Activated CD4-positive, alpha-beta memory T cell treated with anti-CD3 and anti-CD28 coated beads, Interleukin-2, amount 10 ng/mL, durations not matched to agents 7 days and 5 days (primary cell): ENCODE data around the gene MIPOL1. TPM values are rescaled to one million over a fixed set of nuclear protein-coding genes. Genes with fewer than 3 reads are reported as not detected.
"Not testable (repeated sequence)": the region's sequence is repeated elsewhere in the genome, so short reads cannot be mapped to it uniquely, and the experiment has no call there.

Experiments
- CTCF ChIA-PET: fragments of 350-600 bp; sonication (Branson Sonifier 250); formaldehyde crosslinking; loops from one replicate; lab custom pipeline; 2021; ENCODE audit warnings: antibody characterized with exemption, inconsistent platforms; lab: Charles Lee
- POLR2A ChIA-PET: fragments of 350-600 bp; sonication (Branson Sonifier 250); formaldehyde crosslinking; loops from one replicate; lab custom pipeline; 2021; ENCODE audit warnings: antibody characterized with exemption; lab: Charles Lee
- DNase-seq: peaks from one replicate; pipeline ENCODE4 v3.0.0-alpha.2; 2020
- H3K27ac Mint-ChIP-seq: one replicate; pipeline ENCODE4 v1.8.0; 2021; ENCODE audit warnings: mild to moderate bottlenecking, mixed read lengths
- H3K27me3 Mint-ChIP-seq: one replicate; pipeline ENCODE4 v1.8.0; 2021; ENCODE audit warnings: mixed read lengths
- H3K36me3 Mint-ChIP-seq: one replicate; pipeline ENCODE4 v1.8.0; 2021; ENCODE audit warnings: low read depth, mixed read lengths
- H3K4me1 Mint-ChIP-seq: one replicate; pipeline ENCODE4 v1.8.0; 2021; ENCODE audit warnings: mixed read lengths
- H3K4me3 Mint-ChIP-seq: one replicate; pipeline ENCODE4 v1.8.0; 2021; ENCODE audit warnings: mild to moderate bottlenecking, mixed read lengths
- H3K9me3 Mint-ChIP-seq: one replicate; pipeline ENCODE4 v1.8.0; 2021; ENCODE audit warnings: mixed read lengths
- total RNA-seq, 2 experiments: library from RNA; stranded (reverse); gene quantifications; one replicate each; pipeline ENCODE4 v1.2.3, GENCODE V29; 2021

MIPOL1 gene, protein sequence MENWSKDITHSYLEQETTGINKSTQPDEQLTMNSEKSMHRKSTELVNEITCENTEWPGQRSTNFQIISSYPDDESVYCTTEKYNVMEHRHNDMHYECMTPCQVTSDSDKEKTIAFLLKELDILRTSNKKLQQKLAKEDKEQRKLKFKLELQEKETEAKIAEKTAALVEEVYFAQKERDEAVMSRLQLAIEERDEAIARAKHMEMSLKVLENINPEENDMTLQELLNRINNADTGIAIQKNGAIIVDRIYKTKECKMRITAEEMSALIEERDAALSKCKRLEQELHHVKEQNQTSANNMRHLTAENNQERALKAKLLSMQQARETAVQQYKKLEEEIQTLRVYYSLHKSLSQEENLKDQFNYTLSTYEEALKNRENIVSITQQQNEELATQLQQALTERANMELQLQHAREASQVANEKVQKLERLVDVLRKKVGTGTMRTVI
- total RNA-seq: under 1 TPM in 1 of 2 experiments, not detected in 1; 0.18 TPM

DNA sequence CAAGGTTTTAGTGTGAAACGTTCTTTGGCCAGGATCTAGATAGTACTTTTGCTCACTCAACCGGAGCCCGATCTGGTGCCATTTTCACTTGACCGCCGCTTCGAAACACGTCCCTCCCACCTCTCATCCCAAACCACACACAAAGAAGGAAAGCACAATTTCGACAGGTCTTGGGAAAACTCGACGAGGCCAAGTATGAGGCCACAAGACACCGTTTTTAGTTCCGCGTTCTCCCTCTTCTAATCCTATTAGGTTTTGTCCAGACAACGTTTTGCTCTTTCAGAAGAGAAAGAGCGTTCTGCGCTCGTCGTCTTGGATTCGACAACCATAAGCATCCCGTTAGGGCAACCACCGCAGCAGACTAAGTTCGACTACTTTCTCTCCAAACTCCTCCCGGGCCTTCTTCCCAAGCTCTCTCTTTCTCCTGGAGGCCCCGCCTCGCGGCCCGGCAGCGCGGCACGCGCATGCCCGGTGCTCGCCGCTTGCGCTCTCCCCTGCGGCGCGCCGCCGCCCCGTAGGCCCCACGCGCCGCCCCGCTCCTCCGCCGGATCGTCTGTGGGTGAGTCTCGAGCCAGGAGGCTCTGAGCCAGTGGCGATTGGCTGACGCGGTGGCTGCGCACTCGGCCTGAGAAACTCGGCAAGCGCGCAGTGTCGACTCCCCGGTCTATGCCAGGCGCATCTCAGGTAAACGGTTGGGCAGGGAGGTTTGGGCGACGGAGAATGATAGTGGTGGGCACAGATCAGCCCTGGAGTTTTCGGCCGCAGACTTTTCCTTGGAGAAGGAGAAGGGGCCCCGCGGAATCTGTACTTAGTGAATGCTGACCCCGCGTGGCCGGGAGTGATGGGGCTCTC, at the start of gene MIPOL1:
Gene MIPOL1, plus strand, starts transcription at position 517 of the 852 bp plus-strand sequence. CDS start 49,952 bp downstream, outside the sequence.
- peaks cover 8% of the 10 kb centered on the region for H3K4me1 Mint-ChIP-seq
- peak within 1 kb of the TSS; percentile 55 for H3K4me3 Mint-ChIP-seq
- no peaks in the 10 kb centered on the region for H3K9me3 Mint-ChIP-seq
- POLR2A ChIA-PET: no interaction called here
- H3K27ac Mint-ChIP-seq: no peak within 1 kb of the TSS
- DNase-seq: peak; percentile 19
- H3K36me3 Mint-ChIP-seq: no peaks in the 10 kb centered on the region
- H3K27me3 Mint-ChIP-seq: peaks cover 18% of the 10 kb centered on the region
- CTCF ChIA-PET: no interaction called here

DNA sequence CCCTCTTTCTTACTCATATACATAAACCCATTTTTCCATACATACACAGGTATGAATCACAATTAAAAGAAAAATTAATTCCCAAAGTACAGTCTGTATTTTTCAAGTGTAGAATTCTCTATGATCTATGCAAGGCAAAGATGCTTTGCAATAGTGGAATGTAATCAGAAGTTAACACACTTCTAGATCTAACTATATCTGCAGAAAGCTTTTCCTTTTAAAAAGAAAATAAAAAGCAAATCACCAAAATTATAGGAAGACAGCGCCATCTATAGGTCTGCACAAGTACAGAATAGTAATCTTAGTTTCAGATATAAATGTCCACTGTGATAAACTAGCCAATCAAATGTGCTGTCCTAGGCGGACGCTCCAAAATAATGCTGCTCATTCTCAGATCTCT, 47.3 kb upstream of the MIPOL1 start:
- DNase-seq: no peak
- Mint-ChIP-seq H3K9me3 (peaks cover 7% of the 10 kb centered on the region), H3K36me3 (no peaks in the 10 kb centered on the region), H3K4me3 (no peak overlapping the region), H3K27ac (no peak overlapping the region), H3K4me1 (no peaks in the 10 kb centered on the region), H3K27me3 (no peaks in the 10 kb centered on the region)
- ChIA-PET POLR2A (no interaction called here), CTCF (interaction anchor here (0.8 to 2.6 kb wide), 3 partner anchors 11 to 595 kb away, joined by 3 to 8 read pairs (median 5); no protein-coding TSS in a partner anchor)

DNA sequence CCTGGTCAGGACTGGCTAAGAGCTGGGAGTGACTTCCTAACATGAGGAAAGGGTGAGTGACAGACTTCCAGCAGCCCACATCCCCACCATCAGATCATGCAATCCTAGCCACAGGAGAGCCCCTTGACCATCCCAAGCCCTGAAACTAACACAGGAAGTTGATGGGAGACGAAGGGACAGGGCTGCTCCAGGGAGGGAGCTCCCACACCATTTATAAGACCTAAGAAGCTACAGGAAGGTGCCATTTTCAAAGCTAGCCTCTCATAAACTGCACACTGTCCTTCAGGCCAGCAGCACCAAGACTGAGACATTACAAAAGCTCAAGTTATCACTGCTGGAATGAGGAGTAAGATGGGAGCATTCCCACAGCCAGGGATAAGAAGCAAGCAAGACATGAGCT, 44.7 kb upstream of the MIPOL1 start:
- CTCF ChIA-PET: no interaction called here
- no peaks in the 10 kb centered on the region for H3K4me1 Mint-ChIP-seq
- DNase-seq: no peak
- H3K27ac Mint-ChIP-seq: no peak overlapping the region
- POLR2A ChIA-PET: no interaction called here
- H3K9me3 Mint-ChIP-seq: peaks cover 8% of the 10 kb centered on the region
- H3K4me3 Mint-ChIP-seq: no peak overlapping the region
- no peaks in the 10 kb centered on the region for H3K36me3 Mint-ChIP-seq
- H3K27me3 Mint-ChIP-seq: no peaks in the 10 kb centered on the region

DNA sequence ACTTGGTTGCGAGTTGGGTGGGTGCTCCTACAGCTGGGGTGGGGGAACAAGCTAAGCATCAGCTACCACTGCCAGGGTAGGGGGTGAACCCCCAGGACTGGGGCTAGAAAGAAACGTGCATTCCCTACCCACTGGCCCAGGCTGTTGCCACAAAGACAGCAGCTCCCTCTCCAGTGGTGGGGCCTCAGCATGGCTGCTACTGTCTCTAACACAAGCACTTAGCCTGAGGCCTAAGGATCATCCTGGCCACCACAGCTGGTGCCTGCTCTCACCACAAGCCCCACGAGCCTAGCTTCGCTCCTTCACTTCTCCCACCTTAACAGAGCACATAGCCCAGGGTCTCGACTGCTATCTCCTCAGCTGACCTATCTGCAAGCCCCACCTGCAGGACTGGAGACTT, 44.3 kb upstream of the MIPOL1 start:
- no peaks in the 10 kb centered on the region for H3K4me1 Mint-ChIP-seq
- POLR2A ChIA-PET: interaction anchor here (0.5 kb wide), 1 partner anchor 13 kb away, joined by 3 read pairs; no protein-coding TSS in a partner anchor
- no peaks in the 10 kb centered on the region for H3K27me3 Mint-ChIP-seq
- no peak for DNase-seq
- H3K36me3 Mint-ChIP-seq: no peaks in the 10 kb centered on the region
- CTCF ChIA-PET: no interaction called here
- H3K27ac Mint-ChIP-seq: no peak overlapping the region
- no peak overlapping the region for H3K4me3 Mint-ChIP-seq
- peaks cover 8% of the 10 kb centered on the region for H3K9me3 Mint-ChIP-seq

DNA sequence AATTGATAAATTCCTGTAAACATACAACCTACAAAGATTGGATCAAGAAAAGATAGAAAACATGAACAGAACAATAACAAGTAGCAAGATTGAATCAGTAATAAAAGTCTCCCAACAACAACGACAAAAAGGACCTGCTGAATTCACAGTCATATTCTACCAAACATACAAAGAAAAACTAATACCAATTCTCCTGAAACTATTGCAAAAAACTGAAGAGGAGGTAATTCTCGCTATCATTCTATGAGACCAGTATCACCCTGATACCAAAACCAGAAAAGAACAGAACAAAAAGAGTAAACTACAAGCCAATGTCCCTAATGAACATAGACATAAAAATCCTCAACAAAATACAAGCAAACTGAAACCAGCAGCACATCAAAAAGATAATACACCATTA, 39.8 kb upstream of the MIPOL1 start:
- no peaks in the 10 kb centered on the region for H3K36me3 Mint-ChIP-seq
- H3K27me3 Mint-ChIP-seq: no peaks in the 10 kb centered on the region
- CTCF ChIA-PET: no interaction called here
- POLR2A ChIA-PET: no interaction called here
- H3K27ac Mint-ChIP-seq: no peak overlapping the region
- H3K4me1 Mint-ChIP-seq: no peaks in the 10 kb centered on the region
- DNase-seq: no peak
- peaks cover 8% of the 10 kb centered on the region for H3K9me3 Mint-ChIP-seq
- H3K4me3 Mint-ChIP-seq: no peak overlapping the region

DNA sequence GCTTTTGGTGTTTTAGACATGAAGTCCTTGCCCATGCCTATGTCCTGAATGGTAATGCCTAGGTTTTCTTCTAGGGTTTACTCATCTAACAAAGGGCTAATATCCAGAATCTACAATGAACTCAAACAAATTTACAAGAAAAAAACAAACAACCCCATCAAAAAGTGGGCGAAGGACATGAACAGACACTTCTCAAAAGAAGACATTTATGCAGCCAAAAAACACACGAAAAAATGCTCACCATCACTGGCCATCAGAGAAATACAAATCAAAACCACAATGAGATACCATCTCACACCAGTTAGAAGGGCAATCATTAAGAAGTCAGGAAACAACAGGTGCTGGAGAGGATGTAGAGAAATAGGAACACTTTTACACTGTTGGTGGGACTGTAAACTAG, 35.4 kb upstream of the MIPOL1 start:
- H3K4me3 Mint-ChIP-seq, H3K36me3 Mint-ChIP-seq: not testable (repeated sequence)

DNA sequence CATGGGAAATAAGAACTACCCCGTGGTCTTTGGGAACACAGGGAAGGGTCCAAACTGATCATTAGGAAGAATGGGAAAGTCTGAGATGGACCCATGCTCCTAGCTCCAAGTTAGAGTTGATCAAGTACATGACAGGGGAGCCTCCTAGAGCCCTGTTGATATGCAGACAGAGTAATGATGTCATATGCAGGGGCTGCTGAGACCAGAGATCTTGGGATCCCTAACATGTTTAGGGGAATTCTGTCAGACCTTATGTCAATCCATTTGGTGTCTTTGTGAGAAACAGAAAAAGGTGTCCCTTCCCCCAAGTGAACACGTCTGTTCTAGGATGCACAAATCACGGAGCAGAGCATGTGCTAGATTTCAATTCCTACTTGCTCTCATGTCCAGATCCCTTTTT, 31.9 kb upstream of the MIPOL1 start:
- ChIA-PET POLR2A (no interaction called here), CTCF (no interaction called here)
- H3K4me1 Mint-ChIP-seq: no peaks in the 10 kb centered on the region
- DNase-seq: no peak
- H3K4me3 Mint-ChIP-seq: no peak overlapping the region
- no peaks in the 10 kb centered on the region for H3K9me3 Mint-ChIP-seq
- no peak overlapping the region for H3K27ac Mint-ChIP-seq
- H3K27me3 Mint-ChIP-seq: peaks cover 2% of the 10 kb centered on the region
- no peaks in the 10 kb centered on the region for H3K36me3 Mint-ChIP-seq

More for the DNA sequence above, 35.4 kb upstream of the MIPOL1 start:
- CTCF ChIA-PET, DNase-seq, H3K9me3 Mint-ChIP-seq, H3K27me3 Mint-ChIP-seq, H3K27ac Mint-ChIP-seq, POLR2A ChIA-PET, H3K4me1 Mint-ChIP-seq: not testable (repeated sequence)

DNA sequence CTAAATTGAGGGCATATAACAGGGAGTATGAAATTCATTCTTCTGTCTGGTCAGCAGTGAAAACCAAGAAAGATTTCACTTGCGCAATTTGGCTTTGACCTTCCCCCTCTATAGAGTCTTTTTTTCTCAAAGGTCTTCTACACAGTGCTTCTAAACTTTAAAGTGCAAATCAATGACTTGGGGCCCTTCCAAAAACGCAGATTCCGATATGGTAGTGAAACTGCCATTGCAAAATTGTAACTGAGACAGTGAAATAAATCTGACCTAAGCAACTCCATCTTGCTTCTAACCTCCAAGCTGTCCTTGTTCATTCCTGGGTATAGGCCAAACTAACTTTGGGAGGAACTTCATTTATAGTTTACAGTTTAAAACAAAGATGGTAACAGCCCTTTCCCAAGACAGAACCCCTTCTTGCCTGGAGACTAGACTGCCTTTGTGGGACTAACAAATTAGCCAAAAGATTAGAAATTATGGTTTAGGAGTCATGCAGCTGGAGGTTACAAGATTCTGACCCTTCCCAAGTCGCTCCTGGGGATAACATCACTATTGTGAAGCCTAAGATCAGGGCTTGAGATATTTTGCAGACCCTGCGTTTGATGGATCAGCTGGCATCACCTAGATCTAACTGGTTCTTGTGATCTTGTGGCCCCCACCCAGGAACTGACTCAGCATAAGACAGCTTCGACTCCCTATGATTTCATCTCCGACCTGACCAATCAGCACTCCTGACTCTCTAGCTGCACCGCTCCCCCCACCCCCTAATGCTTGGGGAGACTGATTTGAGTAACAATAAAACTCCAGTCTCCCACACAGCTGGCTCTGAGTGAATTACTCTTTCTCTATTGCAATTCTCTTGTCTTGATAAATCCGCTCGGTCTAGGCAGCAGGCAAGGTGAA, 30.3 kb upstream of the MIPOL1 start:
- DNase-seq: no peak
- no peaks in the 10 kb centered on the region for H3K36me3 Mint-ChIP-seq
- ChIA-PET POLR2A (no interaction called here), CTCF (no interaction called here)
- H3K4me3 Mint-ChIP-seq: no peak overlapping the region
- H3K9me3 Mint-ChIP-seq: no peaks in the 10 kb centered on the region
- H3K27me3 Mint-ChIP-seq: peaks cover 9% of the 10 kb centered on the region
- H3K27ac Mint-ChIP-seq: no peak overlapping the region
- no peaks in the 10 kb centered on the region for H3K4me1 Mint-ChIP-seq

DNA sequence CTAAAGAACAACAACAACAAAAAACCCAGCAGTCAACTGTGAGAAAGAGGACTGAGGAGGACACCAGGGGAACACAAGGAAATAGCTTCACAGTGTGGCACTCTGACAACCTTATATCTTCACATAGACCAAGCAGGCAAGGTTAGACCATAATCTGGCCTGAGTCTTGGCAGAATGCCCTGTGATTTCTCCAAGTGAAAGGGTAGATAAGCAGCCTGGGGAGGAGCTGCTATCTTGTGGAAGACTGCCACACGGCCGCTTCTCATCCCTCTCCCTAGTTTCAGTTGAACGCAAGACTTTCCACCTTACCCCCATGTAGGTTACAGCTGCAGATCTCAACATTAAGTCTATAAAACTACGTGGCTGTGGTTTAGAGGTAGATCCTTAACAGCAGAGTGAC, 29.0 kb upstream of the MIPOL1 start:
- Mint-ChIP-seq H3K4me1 (no peaks in the 10 kb centered on the region), H3K4me3 (no peak overlapping the region), H3K36me3 (no peaks in the 10 kb centered on the region), H3K27ac (no peak overlapping the region), H3K27me3 (peaks cover 12% of the 10 kb centered on the region), H3K9me3 (no peaks in the 10 kb centered on the region)
- ChIA-PET CTCF (no interaction called here), POLR2A (no interaction called here)
- DNase-seq: no peak

DNA sequence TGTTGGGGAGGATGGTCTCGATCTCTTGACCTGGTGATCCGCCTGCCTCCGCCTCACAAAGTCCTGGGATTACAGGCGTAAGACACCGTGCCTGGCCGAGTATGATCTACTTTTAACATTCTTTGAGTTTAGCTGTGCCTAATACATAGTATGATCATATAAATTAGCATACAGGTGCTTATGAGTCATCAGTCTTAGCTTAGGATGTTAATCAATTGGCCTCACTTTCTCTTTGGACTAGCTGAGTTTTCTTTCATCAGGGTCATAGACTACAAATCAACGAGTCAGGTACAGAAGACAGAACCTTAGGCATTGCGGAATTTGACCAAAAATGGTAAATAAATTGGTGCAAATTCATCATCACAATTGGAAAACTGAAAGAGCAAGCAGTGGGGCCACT, 27.5 kb upstream of the MIPOL1 start:
- Mint-ChIP-seq H3K4me1 (no peaks in the 10 kb centered on the region), H3K27me3 (peaks cover 12% of the 10 kb centered on the region), H3K36me3 (no peaks in the 10 kb centered on the region), H3K27ac (no peak overlapping the region), H3K4me3 (no peak overlapping the region), H3K9me3 (no peaks in the 10 kb centered on the region)
- ChIA-PET POLR2A (no interaction called here), CTCF (no interaction called here)
- no peak for DNase-seq

DNA sequence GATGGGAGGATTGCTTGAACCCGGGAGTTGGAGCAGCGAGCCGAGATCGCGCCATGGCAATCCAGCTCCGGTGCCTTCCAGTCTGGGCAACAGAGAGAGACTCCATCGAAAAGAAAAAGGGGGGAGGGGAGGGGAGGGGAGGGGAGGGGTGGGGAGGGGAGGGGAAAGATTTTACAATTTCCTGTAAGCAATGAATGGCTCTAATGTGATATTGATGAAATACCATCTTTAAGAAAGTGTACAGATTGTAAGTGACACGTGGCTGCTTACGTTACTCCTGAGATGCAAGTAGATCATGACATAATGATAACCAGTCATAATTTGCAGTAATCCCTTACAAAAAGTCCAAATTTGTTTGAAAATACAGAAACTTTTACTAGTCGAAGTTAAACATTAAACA, 26.7 kb upstream of the MIPOL1 start:
- H3K36me3 Mint-ChIP-seq: no peaks in the 10 kb centered on the region
- H3K4me3 Mint-ChIP-seq: no peak overlapping the region
- no peak overlapping the region for H3K27ac Mint-ChIP-seq
- ChIA-PET CTCF (no interaction called here), POLR2A (no interaction called here)
- H3K4me1 Mint-ChIP-seq: no peaks in the 10 kb centered on the region
- no peaks in the 10 kb centered on the region for H3K9me3 Mint-ChIP-seq
- DNase-seq: no peak
- peaks cover 12% of the 10 kb centered on the region for H3K27me3 Mint-ChIP-seq

DNA sequence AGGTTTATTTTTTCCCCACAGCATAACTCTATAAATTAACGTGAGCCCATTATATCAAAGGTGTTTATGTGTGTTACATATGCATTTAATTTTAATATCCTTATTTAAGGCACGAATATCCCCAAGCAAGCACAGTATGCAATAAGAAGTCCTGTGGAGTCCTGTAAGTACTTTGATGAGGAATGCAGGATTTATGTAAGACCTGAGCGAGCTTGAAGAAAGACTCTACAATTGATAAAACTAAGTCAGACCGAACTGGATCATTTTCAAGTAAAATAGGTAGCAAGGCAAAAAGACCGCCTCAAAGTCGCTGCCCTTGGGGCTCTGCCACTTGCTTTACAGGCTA, 26.1 kb upstream of the MIPOL1 start:
- Mint-ChIP-seq H3K27me3 (peaks cover 12% of the 10 kb centered on the region), H3K4me1 (no peaks in the 10 kb centered on the region), H3K27ac (no peak overlapping the region), H3K36me3 (no peaks in the 10 kb centered on the region), H3K9me3 (peaks cover under 1% of the 10 kb centered on the region), H3K4me3 (no peak overlapping the region)
- DNase-seq: no peak
- ChIA-PET CTCF (no interaction called here), POLR2A (no interaction called here)
